ENCODE results near the gene G6PC3.

DNA sequence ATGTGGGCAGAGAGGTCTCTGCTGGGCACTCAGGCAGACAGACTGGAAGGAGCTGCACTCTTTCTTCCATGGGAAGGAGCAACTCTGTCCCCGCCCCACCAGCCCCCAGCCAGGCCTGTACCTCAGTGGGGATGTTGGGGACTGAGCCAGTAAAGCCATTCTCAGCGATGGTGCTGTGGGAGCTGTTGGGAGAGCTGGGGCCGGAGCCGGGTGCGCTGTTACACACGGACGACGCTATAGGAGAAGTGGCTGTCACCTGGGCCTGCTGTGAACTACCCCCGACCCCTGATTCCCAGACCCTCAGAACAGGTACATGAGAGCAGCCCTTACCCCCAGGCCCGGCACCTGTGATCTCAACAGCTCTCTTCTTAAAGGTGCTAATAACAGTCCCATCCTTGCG lies 21.5 kb downstream of the G6PC3 start:
- TF ChIP-seq, protein P1, sequence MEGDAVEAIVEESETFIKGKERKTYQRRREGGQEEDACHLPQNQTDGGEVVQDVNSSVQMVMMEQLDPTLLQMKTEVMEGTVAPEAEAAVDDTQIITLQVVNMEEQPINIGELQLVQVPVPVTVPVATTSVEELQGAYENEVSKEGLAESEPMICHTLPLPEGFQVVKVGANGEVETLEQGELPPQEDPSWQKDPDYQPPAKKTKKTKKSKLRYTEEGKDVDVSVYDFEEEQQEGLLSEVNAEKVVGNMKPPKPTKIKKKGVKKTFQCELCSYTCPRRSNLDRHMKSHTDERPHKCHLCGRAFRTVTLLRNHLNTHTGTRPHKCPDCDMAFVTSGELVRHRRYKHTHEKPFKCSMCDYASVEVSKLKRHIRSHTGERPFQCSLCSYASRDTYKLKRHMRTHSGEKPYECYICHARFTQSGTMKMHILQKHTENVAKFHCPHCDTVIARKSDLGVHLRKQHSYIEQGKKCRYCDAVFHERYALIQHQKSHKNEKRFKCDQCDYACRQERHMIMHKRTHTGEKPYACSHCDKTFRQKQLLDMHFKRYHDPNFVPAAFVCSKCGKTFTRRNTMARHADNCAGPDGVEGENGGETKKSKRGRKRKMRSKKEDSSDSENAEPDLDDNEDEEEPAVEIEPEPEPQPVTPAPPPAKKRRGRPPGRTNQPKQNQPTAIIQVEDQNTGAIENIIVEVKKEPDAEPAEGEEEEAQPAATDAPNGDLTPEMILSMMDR (IDR thresholded peaks at IDR 0.05): no peak
- no peak for TF ChIP-seq POLR2A (IDR thresholded peaks at IDR 0.05)

Data from thyroid gland (tissue), 4 donors.